IMR-90 (cell line): ENCODE data around the gene ADAMTS18. TPM values are rescaled to one million over a fixed set of nuclear protein-coding genes. Genes with fewer than 3 reads are reported as not detected.

ENCODE experiments used
- ATAC-seq: fragments of 200-7000 bp; cut with Tn5 transposase; 2 replicates; pipeline ENCODE4 v1.9.1; 2020; ENCODE audit warnings: low read depth, mild to moderate bottlenecking, moderate library complexity
- BruUV-seq: library from RNA; stranded (reverse); fragments of 400-500 nt; replicated peaks from 2 replicates; lab custom pipeline; 2021; lab: Mats Ljungman, UMichigan
- CTCF ChIA-PET: fragments of 300-600 bp; formaldehyde crosslinking; extraction: SDS; loops from one replicate; lab custom pipeline; 2021; ENCODE audit warnings: antibody characterized with exemption; lab: Yijun Ruan, JAX
- POLR2A ChIA-PET: fragments of 300-600 bp; sonication (Branson Sonifier 250); formaldehyde crosslinking; loops from one replicate; lab custom pipeline; 2022; ENCODE audit warnings: antibody characterized with exemption; ENCODE audit not compliant: unreplicated experiment; lab: Charles Lee
- DNase-seq: peaks from one replicate; pipeline ENCODE4 v3.0.0; 2013
- H2AFZ ChIP-seq: replicated peaks from 2 replicates; pipeline ENCODE3; 2013; ENCODE audit warnings: low read length, mild to moderate bottlenecking; ENCODE audit not compliant: poor library complexity
- H2AK5ac ChIP-seq: 2 replicates; pipeline ENCODE4 v1.6.1; 2013; ENCODE audit warnings: low read depth, low read length, inconsistent platforms
- H2AK9ac ChIP-seq: replicated peaks from 2 replicates; pipeline ENCODE3; 2013; ENCODE audit warnings: mild to moderate bottlenecking, low read depth, low read length, moderate library complexity; ENCODE audit not compliant: poor library complexity
- H2BK120ac ChIP-seq: 2 replicates; pipeline ENCODE4 v1.6.1; 2013; ENCODE audit warnings: low read depth, low read length, inconsistent platforms
- H2BK15ac ChIP-seq: 3 replicates; pipeline ENCODE4 v1.6.1; 2013; ENCODE audit warnings: low read depth, low read length, inconsistent platforms
- H2BK20ac ChIP-seq: 2 replicates; pipeline ENCODE4 v1.6.1; 2013; ENCODE audit warnings: low read depth, mild to moderate bottlenecking, inconsistent platforms, low read length, moderate library complexity
- H2BK5ac ChIP-seq: 2 replicates; pipeline ENCODE4 v1.6.1; 2013; ENCODE audit warnings: mild to moderate bottlenecking, low read depth, low read length, inconsistent platforms; ENCODE audit not compliant: poor library complexity, severe bottlenecking
- H3K14ac ChIP-seq: replicated peaks from 2 replicates; pipeline ENCODE4 v1.6.1; 2013; ENCODE audit warnings: low read depth, low read length, inconsistent platforms
- H3K18ac ChIP-seq: 2 replicates; pipeline ENCODE4 v1.6.1; 2013; ENCODE audit warnings: low read depth, low read length, control low read depth
- H3K23ac ChIP-seq: 2 replicates; pipeline ENCODE4 v1.6.1; 2013; ENCODE audit warnings: low read depth, low read length, inconsistent platforms
- H3K27ac ChIP-seq: 2 replicates; pipeline ENCODE4 v1.5.1; 2013; ENCODE audit warnings: mild to moderate bottlenecking, control low read depth, low read length; ENCODE audit not compliant: insufficient read depth
- H3K27me3 ChIP-seq: 2 replicates; pipeline ENCODE4 v1.6.1; 2013; ENCODE audit warnings: low read length; ENCODE audit not compliant: control insufficient read depth, insufficient read depth
- H3K36me3 ChIP-seq: 2 replicates; pipeline ENCODE4 v1.6.1; 2013; ENCODE audit warnings: low read length, mixed read lengths; ENCODE audit not compliant: control insufficient read depth, insufficient read depth
- H3K4ac ChIP-seq: 2 replicates; pipeline ENCODE4 v1.6.1; 2013; ENCODE audit warnings: low read depth, low read length, inconsistent platforms
- H3K4me1 ChIP-seq: 2 replicates; pipeline ENCODE4 v1.6.1; 2013; ENCODE audit warnings: low read length, mixed read lengths; ENCODE audit not compliant: control insufficient read depth, insufficient read depth
- H3K4me2 ChIP-seq: 2 replicates; pipeline ENCODE4 v1.6.1; 2013; ENCODE audit warnings: low read depth, mild to moderate bottlenecking, control low read depth, low read length, moderate library complexity
- H3K4me3 ChIP-seq: 2 replicates; pipeline ENCODE4 v1.5.1; 2013; ENCODE audit warnings: low read depth, mild to moderate bottlenecking, control low read depth, low read length, moderate library complexity; ENCODE audit not compliant: insufficient read depth
- H3K56ac ChIP-seq: 2 replicates; pipeline ENCODE4 v1.6.1; 2013; ENCODE audit warnings: low read length, inconsistent platforms; ENCODE audit not compliant: insufficient read depth; ENCODE audit errors: extremely low read depth
- H3K79me1 ChIP-seq, 2 experiments: 2 replicates each; pipeline ENCODE4 v1.6.1; 2013; ENCODE audit warnings: low read length in 2 of 2, inconsistent platforms in 1 of 2, low read depth in 1 of 2
- H3K9ac ChIP-seq: 2 replicates; pipeline ENCODE4 v1.6.1; 2013; ENCODE audit warnings: low read depth, low read length, control low read depth
- H3K9me1 ChIP-seq: 2 replicates; pipeline ENCODE4 v1.6.1; 2013; ENCODE audit warnings: low read length, inconsistent platforms; ENCODE audit not compliant: insufficient read depth
- H3K9me3 ChIP-seq: 2 replicates; pipeline ENCODE4 v1.6.1; 2013; ENCODE audit warnings: low read length; ENCODE audit not compliant: control insufficient read depth, insufficient read depth
- H4K20me1 ChIP-seq: 2 replicates; pipeline ENCODE4 v1.6.1; 2013; ENCODE audit warnings: low read length, inconsistent platforms; ENCODE audit not compliant: insufficient read depth
- H4K5ac ChIP-seq: 2 replicates; pipeline ENCODE4 v1.6.1; 2013; ENCODE audit warnings: mild to moderate bottlenecking, low read depth, low read length, control low read depth
- H4K8ac ChIP-seq, 2 experiments: 2 replicates each; pipeline ENCODE4 v1.6.1; 2013; ENCODE audit warnings: low read depth in 2 of 2, low read length in 2 of 2, control low read depth in 1 of 2, inconsistent platforms in 1 of 2
- H4K91ac ChIP-seq: 2 replicates; pipeline ENCODE4 v1.6.1; 2013; ENCODE audit warnings: low read depth, low read length, inconsistent platforms; ENCODE audit not compliant: insufficient read depth
- BHLHE40 ChIP-seq: fragments of 150-350 bp; IDR thresholded peaks from 2 replicates; pipeline ENCODE4 v1.6.1; 2016; ENCODE audit warnings: mild to moderate bottlenecking, low read depth, low read length
- CEBPB ChIP-seq: IDR thresholded peaks from 2 replicates; pipeline ENCODE4 v1.6.1; 2012; ENCODE audit warnings: low read depth, low read length, improper control_type of control experiment
- CHD1 ChIP-seq: IDR thresholded peaks from 2 replicates; pipeline ENCODE4 v1.6.1; 2012; ENCODE audit warnings: low read depth, low read length, improper control_type of control experiment
- ELK1 ChIP-seq: fragments of 150-350 bp; IDR thresholded peaks from 2 replicates; pipeline ENCODE4 v1.6.1; 2016; ENCODE audit warnings: low read depth, mild to moderate bottlenecking, low read length, moderate library complexity, borderline replicate concordance
- FOS ChIP-seq: fragments of 150-350 bp; IDR thresholded peaks from 2 replicates; pipeline ENCODE4 v1.6.1; 2016; ENCODE audit warnings: low read depth, low read length
- MAFK ChIP-seq: IDR thresholded peaks from 2 replicates; pipeline ENCODE4 v1.6.1; 2012; ENCODE audit warnings: low read depth, low read length, improper control_type of control experiment
- MXI1 ChIP-seq: IDR thresholded peaks from 2 replicates; pipeline ENCODE4 v1.6.1; 2012; ENCODE audit warnings: low read depth, mild to moderate bottlenecking, low read length, moderate library complexity, borderline replicate concordance
- NFE2L2 ChIP-seq: fragments of 150-350 bp; IDR thresholded peaks from 2 replicates; pipeline ENCODE4 v1.6.1; 2016; ENCODE audit warnings: low read depth, mild to moderate bottlenecking, low read length
- RAD21 ChIP-seq: IDR thresholded peaks from 2 replicates; pipeline ENCODE4 v1.6.1; 2012; ENCODE audit warnings: low read length, improper control_type of control experiment
- RCOR1 ChIP-seq: IDR thresholded peaks from 2 replicates; pipeline ENCODE4 v1.6.1; 2012; ENCODE audit warnings: mild to moderate bottlenecking, low read length, improper control_type of control experiment; ENCODE audit not compliant: insufficient replicate concordance
- RFX5 ChIP-seq: IDR thresholded peaks from 2 replicates; pipeline ENCODE4 v1.8.0; 2012; ENCODE audit warnings: low read depth, mild to moderate bottlenecking, low read length, moderate library complexity
- SMC3 ChIP-seq: fragments of 150-350 bp; IDR thresholded peaks from 2 replicates; pipeline ENCODE4 v1.6.1; 2016; ENCODE audit warnings: low read depth, mild to moderate bottlenecking, antibody characterized with exemption, low read length, moderate library complexity
- USF2 ChIP-seq: fragments of 150-350 bp; IDR thresholded peaks from 2 replicates; pipeline ENCODE4 v1.6.1; 2017; ENCODE audit warnings: mild to moderate bottlenecking, antibody characterized with exemption, low read length, low read depth
- WGBS, 2 experiments: methylation state at CpG; one replicate each; pipeline versions ENCODE4 v1.1.5 to v1.1.7; 2013; ENCODE audit warnings: missing lambda C conversion rate in 2 of 2; ENCODE audit not compliant: insufficient read length in 1 of 2; ENCODE audit errors: extremely low coverage in 2 of 2; 5-methylcytosine and 5-hydroxymethylcytosine counted together
- dilution Hi-C: fragments of 300-500 bp; cut with HindIII; formaldehyde crosslinking; loops from one replicate; pipeline ENCODE4 v1.14.3; 2018; ENCODE audit warnings: low sequenced_read_pairs; ENCODE audit not compliant: unreplicated experiment
- in situ Hi-C: fragments of 300-500 bp; cut with MboI; formaldehyde crosslinking; loops from 3 replicates; pipeline ENCODE4 v1.14.3; 2019; ENCODE audit warnings: low sequenced_read_pairs, inconsistent platforms, mixed read lengths
- intact Hi-C: fragments of 100-400 bp; cut with micrococcal nuclease; formaldehyde crosslinking; loops from 2 replicates; pipeline ENCODE4 v1.10.0; 2022
- polyA plus RNA-seq, 3 experiments: library from polyadenylated mRNA; depleted of rRNA; stranded (reverse); fragments of >200 nt; gene quantifications; 2 replicates each; pipeline ENCODE4 v1.2.3, GENCODE V29; 2012; ENCODE audit warnings: low replicate concordance in 1 of 3
- total RNA-seq: library from RNA; depleted of rRNA; stranded (reverse); fragments of >200 nt; gene quantifications from 2 replicates; pipeline ENCODE4 v1.2.3, GENCODE V29; 2012

Gene ADAMTS18
- total and polyA plus RNA-seq, 2 of the 4 experiments (the other 2 are of a cell fraction): not detected

GRCh38 chr16:77250400-77250799, 184.4 kb downstream of the ADAMTS18 start:
- Histone ChIP-seq H2BK5ac (no peak overlapping the region), H3K9me1 (no peaks in the 10 kb centered on the region), H3K18ac (no peak overlapping the region), H2AK5ac (no peak overlapping the region), H4K20me1 (no peaks in the 10 kb centered on the region), H3K4me3 (no peak overlapping the region), H3K36me3 (no peaks in the 10 kb centered on the region), H2BK20ac (no peak overlapping the region), H2BK15ac (no peak overlapping the region), H3K9me3 (no peaks in the 10 kb centered on the region), H3K14ac (no peak overlapping the region), H2AFZ (no peak overlapping the region), H3K79me1 (no peaks in the 10 kb centered on the region), H3K27ac (no peak overlapping the region), H3K23ac (no peak overlapping the region), H3K27me3 (no peaks in the 10 kb centered on the region), H4K91ac (no peak overlapping the region), H3K9ac (no peak overlapping the region), H4K5ac (no peak overlapping the region), H4K8ac (no peak overlapping the region), H2AK9ac (no peak overlapping the region), H3K56ac (no peak overlapping the region), H3K4ac (no peak overlapping the region), H3K4me2 (no peak overlapping the region), H3K4me1 (no peaks in the 10 kb centered on the region), H2BK120ac (no peak overlapping the region)
- WGBS, 2 experiments: no CpG with 5 or more reads among the region's 4 CpGs
- BruUV-seq: no TSS peak
- DNase-seq: no peak
- CTCF ChIA-PET: no interaction called here
- TF ChIP-seq MAFK (no peak), USF2 (no peak), RCOR1 (no peak), MXI1 (no peak), FOS (no peak), BHLHE40 (no peak), ELK1 (no peak), RFX5 (no peak), SMC3 (no peak), NFE2L2 (no peak), RAD21 (no peak), CEBPB (no peak), CHD1 (no peak)
- in situ Hi-C loops (no loop called here), intact Hi-C loops (no loop called here), dilution Hi-C loops (no loop called here)
- ATAC-seq: no peak
- POLR2A ChIA-PET: no interaction called here
